ENCODE results near the gene RPL9. TPM values are rescaled to one million over a fixed set of nuclear protein-coding genes. Genes with fewer than 3 reads are reported as not detected.

RPL9 gene
- total RNA-seq, 2 donors from 2014 or later: 1,341 to 1,760 TPM

DNA sequence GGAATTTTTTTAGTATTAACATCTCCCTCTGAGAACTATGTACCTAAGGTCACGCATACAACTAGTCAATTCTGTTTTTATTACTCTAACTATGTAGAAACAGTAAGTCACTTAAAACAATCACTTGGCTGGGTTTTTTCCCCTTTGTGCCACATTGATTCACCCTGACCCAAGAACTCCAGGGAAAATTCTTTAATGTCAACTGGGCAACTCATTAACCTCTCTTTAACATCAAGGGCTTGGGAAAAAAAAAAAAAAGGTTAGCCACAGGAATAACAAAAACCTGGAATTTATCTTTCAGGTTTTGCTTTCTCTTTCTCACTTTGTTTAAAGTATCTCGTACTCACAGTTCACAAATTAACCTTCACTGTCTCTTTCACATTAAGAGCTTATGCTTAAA lies 8.1 kb downstream of the RPL9 start:
- H3K27ac ChIP-seq (ENCODE audit: low read depth, low read length): no peak overlapping the region
- Mint-ChIP-seq H3K27ac (no peak overlapping the region), H3K4me3 (no peak overlapping the region), H3K4me1 (peaks cover 9% of the 10 kb centered on the region), H3K27me3 (ENCODE audit: insufficient read depth) (no peaks in the 10 kb centered on the region), H3K9me3 (no peaks in the 10 kb centered on the region), H3K36me3 (ENCODE audit: low read depth) (peaks cover 42% of the 10 kb centered on the region)
- WGBS, 2 experiments (ENCODE audit: insufficient coverage in 1 of 2, insufficient read length in 1 of 2): 60 to 80% methylated on average over 2 of the region's 2 CpGs
- DNase-seq: no peak
- TF ChIP-seq, protein P1, sequence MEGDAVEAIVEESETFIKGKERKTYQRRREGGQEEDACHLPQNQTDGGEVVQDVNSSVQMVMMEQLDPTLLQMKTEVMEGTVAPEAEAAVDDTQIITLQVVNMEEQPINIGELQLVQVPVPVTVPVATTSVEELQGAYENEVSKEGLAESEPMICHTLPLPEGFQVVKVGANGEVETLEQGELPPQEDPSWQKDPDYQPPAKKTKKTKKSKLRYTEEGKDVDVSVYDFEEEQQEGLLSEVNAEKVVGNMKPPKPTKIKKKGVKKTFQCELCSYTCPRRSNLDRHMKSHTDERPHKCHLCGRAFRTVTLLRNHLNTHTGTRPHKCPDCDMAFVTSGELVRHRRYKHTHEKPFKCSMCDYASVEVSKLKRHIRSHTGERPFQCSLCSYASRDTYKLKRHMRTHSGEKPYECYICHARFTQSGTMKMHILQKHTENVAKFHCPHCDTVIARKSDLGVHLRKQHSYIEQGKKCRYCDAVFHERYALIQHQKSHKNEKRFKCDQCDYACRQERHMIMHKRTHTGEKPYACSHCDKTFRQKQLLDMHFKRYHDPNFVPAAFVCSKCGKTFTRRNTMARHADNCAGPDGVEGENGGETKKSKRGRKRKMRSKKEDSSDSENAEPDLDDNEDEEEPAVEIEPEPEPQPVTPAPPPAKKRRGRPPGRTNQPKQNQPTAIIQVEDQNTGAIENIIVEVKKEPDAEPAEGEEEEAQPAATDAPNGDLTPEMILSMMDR (conservative IDR thresholded peaks at IDR 0.05): no peak
- H3K9ac ChIP-seq (ENCODE audit: extremely low read depth, low read length, poor library complexity, severe bottlenecking): no peak overlapping the region
- no peaks in the 10 kb centered on the region for H3K4me1 ChIP-seq (ENCODE audit: control insufficient read depth, insufficient read depth, low read length)
- H3K27me3 ChIP-seq (ENCODE audit: control insufficient read depth, insufficient read depth, low read length, poor library complexity, severe bottlenecking): no peaks in the 10 kb centered on the region
- no peaks in the 10 kb centered on the region for H3K9me3 ChIP-seq (ENCODE audit: control insufficient read depth, low read length)
- H3K36me3 ChIP-seq (ENCODE audit: control insufficient read depth, insufficient read depth, low read length): peaks cover 68% of the 10 kb centered on the region
- H3K4me3 ChIP-seq (ENCODE audit: low read length): no peak overlapping the region

DNA sequence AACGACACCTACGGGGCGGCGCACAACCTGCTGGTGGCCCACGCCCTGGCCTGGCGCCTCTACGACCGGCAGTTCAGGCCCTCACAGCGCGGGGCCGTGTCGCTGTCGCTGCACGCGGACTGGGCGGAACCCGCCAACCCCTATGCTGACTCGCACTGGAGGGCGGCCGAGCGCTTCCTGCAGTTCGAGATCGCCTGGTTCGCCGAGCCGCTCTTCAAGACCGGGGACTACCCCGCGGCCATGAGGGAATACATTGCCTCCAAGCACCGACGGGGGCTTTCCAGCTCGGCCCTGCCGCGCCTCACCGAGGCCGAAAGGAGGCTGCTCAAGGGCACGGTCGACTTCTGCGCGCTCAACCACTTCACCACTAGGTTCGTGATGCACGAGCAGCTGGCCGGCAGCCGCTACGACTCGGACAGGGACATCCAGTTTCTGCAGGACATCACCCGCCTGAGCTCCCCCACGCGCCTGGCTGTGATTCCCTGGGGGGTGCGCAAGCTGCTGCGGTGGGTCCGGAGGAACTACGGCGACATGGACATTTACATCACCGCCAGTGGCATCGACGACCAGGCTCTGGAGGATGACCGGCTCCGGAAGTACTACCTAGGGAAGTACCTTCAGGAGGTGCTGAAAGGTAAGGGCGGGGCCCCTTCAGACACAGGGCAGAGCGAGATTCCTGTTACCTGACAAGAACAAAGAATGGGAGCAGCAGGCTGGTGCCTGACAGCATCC lies 11.7 kb downstream of the RPL9 start:
- H3K27ac ChIP-seq (ENCODE audit: low read depth, low read length): no peak overlapping the region
- H3K27ac Mint-ChIP-seq: peak overlapping the region; percentile 79
- peak; percentile 91 for DNase-seq
- H3K9me3 Mint-ChIP-seq: no peaks in the 10 kb centered on the region
- H3K4me3 Mint-ChIP-seq: peak overlapping the region; percentile 68
- TF ChIP-seq, protein P1 (conservative IDR thresholded peaks at IDR 0.05): peak; percentile 65
- H3K4me1 Mint-ChIP-seq: peaks cover 7% of the 10 kb centered on the region
- H3K36me3 ChIP-seq (ENCODE audit: control insufficient read depth, insufficient read depth, low read length): peaks cover 32% of the 10 kb centered on the region
- WGBS, 2 experiments (ENCODE audit: insufficient coverage in 1 of 2, insufficient read length in 1 of 2): 88 to 92% methylated on average over 40 to 61 of the region's 61 CpGs
- H3K9me3 ChIP-seq (ENCODE audit: control insufficient read depth, low read length): no peaks in the 10 kb centered on the region
- no peak overlapping the region for H3K9ac ChIP-seq (ENCODE audit: extremely low read depth, low read length, poor library complexity, severe bottlenecking)
- no peak overlapping the region for H3K4me3 ChIP-seq (ENCODE audit: low read length)
- no peaks in the 10 kb centered on the region for H3K27me3 Mint-ChIP-seq (ENCODE audit: insufficient read depth)
- peaks cover 6% of the 10 kb centered on the region for H3K36me3 Mint-ChIP-seq (ENCODE audit: low read depth)
- H3K27me3 ChIP-seq (ENCODE audit: control insufficient read depth, insufficient read depth, low read length, poor library complexity, severe bottlenecking): no peaks in the 10 kb centered on the region
- no peaks in the 10 kb centered on the region for H3K4me1 ChIP-seq (ENCODE audit: control insufficient read depth, insufficient read depth, low read length)

DNA sequence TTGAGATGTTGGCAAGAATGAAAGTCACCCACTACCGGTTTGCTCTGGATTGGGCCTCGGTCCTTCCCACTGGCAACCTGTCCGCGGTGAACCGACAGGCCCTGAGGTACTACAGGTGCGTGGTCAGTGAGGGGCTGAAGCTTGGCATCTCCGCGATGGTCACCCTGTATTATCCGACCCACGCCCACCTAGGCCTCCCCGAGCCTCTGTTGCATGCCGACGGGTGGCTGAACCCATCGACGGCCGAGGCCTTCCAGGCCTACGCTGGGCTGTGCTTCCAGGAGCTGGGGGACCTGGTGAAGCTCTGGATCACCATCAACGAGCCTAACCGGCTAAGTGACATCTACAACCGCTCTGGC lies 12.3 kb downstream of the RPL9 start:
- Histone ChIP-seq H3K4me3 (ENCODE audit: low read length) (no peak overlapping the region), H3K9ac (ENCODE audit: extremely low read depth, low read length, poor library complexity, severe bottlenecking) (no peak overlapping the region), H3K27ac (ENCODE audit: low read depth, low read length) (no peak overlapping the region), H3K27me3 (ENCODE audit: control insufficient read depth, insufficient read depth, low read length, poor library complexity, severe bottlenecking) (no peaks in the 10 kb centered on the region), H3K4me1 (ENCODE audit: control insufficient read depth, insufficient read depth, low read length) (no peaks in the 10 kb centered on the region), H3K9me3 (ENCODE audit: control insufficient read depth, low read length) (no peaks in the 10 kb centered on the region), H3K36me3 (ENCODE audit: control insufficient read depth, insufficient read depth, low read length) (peaks cover 26% of the 10 kb centered on the region)
- DNase-seq: peak; percentile 47
- Mint-ChIP-seq H3K27ac (no peak overlapping the region), H3K27me3 (ENCODE audit: insufficient read depth) (no peaks in the 10 kb centered on the region), H3K9me3 (no peaks in the 10 kb centered on the region), H3K4me1 (peaks cover 7% of the 10 kb centered on the region), H3K36me3 (ENCODE audit: low read depth) (peaks cover under 1% of the 10 kb centered on the region), H3K4me3 (peak overlapping the region; percentile 68)
- TF ChIP-seq, protein P1 (conservative IDR thresholded peaks at IDR 0.05): no peak
- WGBS, 2 experiments (ENCODE audit: insufficient coverage in 1 of 2, insufficient read length in 1 of 2): 96 to 99% methylated on average over 17 to 20 of the region's 20 CpGs

All from endodermal cell (in vitro differentiated cells).